ENCODE results near the gene PRRT1.

GRCh38 chr6:32129297-32130088, 22.2 kb downstream of the PRRT1 start:
- TF ChIP-seq CTCF (IDR thresholded peaks at IDR 0.05) (no peak), EP300 (IDR thresholded peaks at IDR 0.05) (no peak), POLR2AphosphoS5 (IDR thresholded peaks at IDR 0.05) (no peak), POLR2A (IDR thresholded peaks at IDR 0.05) (no peak)

Data from stomach (tissue), 4 donors.